HG02763 (cell line): ENCODE results near the gene CRIM1.
A peak's percentile ranks its signal among the peaks of the same experiment; 100 is the strongest.

Source experiments
- ATAC-seq: cut with Tn5 transposase; IDR thresholded peaks from one replicate; pipeline ENCODE4 v1.9.1; 2021; ENCODE audit warnings: mild to moderate bottlenecking, moderate library complexity; ENCODE audit not compliant: unreplicated experiment

The CRIM1 gene

GRCh38 chr2:36393738-36394256 is 38.2 kb downstream of the CRIM1 start:
- ATAC-seq, result no peak

DNA sequence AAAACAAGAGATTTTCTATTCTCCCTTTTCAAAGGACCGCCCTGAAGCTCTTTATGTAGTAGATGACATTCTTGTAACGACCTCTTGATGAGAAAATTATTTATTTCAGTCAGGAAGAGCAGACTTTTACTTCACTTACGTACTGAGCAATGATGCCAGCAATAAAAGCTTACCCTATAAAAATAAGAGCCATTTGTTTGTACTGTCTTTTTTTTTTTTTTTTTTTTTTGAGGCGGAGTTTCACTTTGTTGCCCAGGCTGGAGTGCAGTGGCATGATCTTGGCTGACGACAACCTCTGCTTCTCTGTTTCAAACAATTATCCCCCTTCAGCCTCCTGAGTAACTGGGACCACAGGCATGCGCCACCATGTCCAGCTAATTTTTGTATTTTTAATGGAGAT is 39.2 kb downstream of the CRIM1 start:
- ATAC-seq, result no peak

DNA sequence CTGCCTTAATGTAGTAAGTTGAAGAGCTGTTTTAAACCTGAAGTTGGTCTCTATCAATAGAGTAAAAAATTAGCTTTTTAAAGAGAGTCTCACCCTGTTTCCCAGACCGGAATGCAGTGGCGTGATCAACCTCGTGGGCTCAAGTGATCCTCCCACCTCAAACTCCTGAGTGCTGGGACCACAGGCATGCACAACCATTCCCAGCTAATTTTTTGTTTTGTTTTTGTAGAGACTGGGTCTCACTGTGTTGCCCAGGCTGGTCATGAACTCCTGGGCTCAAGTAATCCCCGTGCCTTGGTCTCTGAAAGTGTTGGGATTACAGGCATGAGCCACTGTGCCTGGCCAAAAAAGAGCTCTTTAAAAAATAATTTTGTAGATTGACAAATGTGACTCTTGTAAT is 40.3 kb downstream of the CRIM1 start:
- no peak for ATAC-seq

DNA sequence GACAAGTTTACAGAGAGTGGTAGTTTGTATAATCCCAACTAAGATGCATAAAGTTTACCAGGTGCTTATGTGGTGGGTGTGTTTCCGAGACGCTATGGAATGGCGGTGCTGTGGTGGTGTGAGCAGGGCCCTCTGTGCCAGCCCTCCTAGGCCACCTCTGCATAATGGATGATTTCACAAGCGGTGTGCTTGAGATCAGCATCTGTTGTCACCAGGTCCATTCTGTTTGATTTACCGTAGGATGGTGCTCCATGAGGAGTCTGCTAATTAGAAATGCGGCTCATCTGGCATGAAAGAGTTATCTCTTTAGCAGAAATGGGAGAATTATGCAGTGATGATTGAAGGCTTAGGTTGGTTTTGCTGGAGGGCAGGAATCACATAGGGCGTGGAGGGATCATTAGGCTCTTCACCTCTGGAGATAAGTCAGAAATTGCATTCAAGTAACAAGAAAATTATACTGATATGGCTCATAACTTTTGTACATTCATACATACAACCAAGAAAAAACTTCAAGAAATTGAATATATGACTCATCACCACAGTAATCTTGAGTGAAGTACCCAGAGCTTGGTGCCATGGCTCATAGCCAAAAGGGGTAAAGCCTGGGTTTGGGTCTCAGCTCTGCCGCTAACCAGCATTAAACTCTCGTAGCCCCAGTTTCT is 41.4 kb downstream of the CRIM1 start:
- ATAC-seq, result no peak

- no peak for ATAC-seq
Observed at GRCh38 chr2:36397728-36398413, 42.3 kb downstream of the CRIM1 start.

DNA sequence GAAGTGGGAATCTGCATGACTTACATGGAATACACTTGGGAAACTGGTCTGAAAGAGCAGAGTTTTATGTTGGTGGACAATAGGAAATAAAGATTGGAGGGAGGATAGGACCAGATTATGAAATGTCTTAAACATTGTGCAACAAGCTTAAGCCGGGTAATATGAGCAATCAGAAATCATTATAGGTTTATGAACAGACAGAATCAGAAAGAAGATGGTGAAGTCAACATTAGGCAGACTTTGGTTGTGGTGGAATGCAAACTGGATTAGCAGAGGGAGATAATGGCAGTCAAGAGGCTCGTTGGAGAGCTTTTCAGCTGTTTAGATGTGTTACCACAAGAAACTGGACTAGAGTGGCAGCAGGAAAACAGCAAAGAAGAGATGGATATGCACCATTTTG is 43.5 kb downstream of the CRIM1 start:
- no peak for ATAC-seq

GRCh38 chr2:36403675-36404230 is 48.2 kb downstream of the CRIM1 start:
- peak; percentile 42 for ATAC-seq

DNA sequence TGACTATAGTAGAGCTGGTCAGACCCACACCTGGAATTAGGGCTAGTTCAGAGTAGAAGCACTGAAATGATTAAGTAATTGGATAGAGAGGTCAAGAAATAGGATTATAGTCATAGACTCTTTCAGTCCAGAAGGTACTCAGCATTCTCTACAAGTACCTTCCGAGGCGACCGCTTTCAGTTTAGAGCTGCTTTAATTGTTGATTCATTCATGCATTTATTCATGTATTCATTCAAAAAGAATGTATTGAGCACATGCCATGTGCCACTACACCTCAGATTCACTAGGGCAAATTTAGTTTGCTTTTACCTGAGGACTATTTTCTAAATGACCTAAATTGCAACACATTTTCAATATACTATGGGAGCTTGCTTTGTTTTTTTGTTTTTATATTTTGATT is 48.7 kb downstream of the CRIM1 start:
- no peak for ATAC-seq

GRCh38 chr2:36404754-36405153 is 49.2 kb downstream of the CRIM1 start:
- ATAC-seq, result peak; percentile 47

- no peak for ATAC-seq
Observed at GRCh38 chr2:36405183-36405582, 49.6 kb downstream of the CRIM1 start.

GRCh38 chr2:36406296-36406695 is 50.7 kb downstream of the CRIM1 start:
- ATAC-seq, result no peak

DNA sequence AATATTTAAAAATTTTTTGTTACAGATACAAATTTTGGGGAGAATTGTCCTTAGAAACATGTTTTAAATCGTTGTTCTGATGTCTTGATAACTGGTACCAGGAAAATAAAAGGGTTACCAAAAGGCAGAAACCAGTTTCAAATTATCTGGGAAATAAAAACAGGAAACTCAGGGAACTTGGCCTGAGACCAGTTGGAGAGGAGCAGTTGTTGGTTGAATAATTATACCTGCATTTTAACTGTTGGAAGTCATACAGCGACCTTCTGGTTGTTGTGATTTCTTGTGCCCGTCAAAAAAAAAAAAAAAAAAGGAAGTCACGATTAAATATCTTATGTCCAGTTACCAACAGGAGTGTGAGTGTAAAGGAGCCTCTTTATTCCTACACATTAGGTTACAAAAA is 51.8 kb downstream of the CRIM1 start:
- no peak for ATAC-seq

- no peak for ATAC-seq
Observed at GRCh38 chr2:36408198-36408703, 52.7 kb downstream of the CRIM1 start.

GRCh38 chr2:36409335-36409734 is 53.8 kb downstream of the CRIM1 start:
- ATAC-seq, result no peak

- ATAC-seq, result no peak
Observed at GRCh38 chr2:36409935-36410334, 54.4 kb downstream of the CRIM1 start.

DNA sequence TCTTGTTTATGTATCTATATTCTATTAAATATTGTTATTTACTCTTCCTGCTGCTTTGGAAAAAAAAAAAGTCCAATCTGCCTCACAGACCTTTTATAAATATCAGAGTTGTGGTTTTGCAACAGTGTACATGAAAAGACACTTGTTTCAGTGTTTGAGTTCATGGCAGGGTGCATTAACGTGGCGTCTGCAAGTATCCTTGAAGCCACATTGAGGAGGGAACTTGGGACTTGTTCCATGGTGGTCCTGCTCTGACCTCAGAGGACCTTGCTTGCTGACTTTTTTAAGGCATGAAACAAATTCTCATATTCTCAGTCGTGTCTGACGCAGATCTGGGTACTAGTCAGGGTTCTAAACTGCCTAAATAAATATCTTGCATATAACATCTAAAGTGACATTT is 55.1 kb downstream of the CRIM1 start:
- ATAC-seq, result no peak

DNA sequence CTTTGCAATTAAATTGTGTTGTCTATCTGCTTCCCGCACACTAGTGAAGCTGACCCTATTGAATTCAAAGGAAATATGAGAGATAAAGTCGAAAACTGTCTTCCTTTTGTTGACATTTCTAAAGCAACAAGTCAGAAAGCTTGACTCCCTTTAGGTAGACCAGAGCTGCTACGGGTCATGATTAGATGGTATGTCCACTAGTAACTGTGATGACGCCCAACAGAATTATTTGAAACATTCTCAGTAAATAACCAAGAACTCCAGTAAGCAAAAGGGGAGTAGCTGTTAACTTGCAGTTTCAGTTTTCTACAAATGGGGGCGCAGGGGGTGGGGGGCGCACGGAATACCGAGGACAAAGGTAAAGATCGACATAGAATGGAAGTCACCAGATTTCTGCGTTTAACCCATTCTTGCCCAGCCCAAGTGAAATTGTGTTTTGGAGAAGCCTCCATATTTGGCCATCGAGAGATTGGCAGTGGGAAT is 56.4 kb downstream of the CRIM1 start:
- no peak for ATAC-seq

GRCh38 chr2:36413218-36413617 is 57.6 kb downstream of the CRIM1 start:
- no peak for ATAC-seq

DNA sequence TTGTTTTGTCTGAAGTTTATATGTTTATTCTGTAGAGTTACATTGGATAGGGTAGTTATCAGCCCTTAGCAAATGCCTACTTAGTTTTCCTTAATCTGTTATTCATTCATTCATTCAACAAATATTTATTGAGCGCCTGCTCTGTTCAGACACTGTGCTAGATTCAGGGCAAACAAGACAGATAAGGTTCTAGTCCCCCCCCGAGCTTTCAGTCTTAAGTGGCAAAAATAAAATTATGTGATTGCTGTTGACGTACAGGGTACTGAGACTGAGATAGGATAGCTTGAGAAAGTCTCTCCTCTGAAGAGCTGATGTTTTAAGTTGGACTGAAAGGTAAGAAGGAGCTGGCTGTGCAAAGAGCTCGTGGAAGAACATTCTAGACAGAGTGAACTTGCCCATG is 58.7 kb downstream of the CRIM1 start:
- no peak for ATAC-seq

DNA sequence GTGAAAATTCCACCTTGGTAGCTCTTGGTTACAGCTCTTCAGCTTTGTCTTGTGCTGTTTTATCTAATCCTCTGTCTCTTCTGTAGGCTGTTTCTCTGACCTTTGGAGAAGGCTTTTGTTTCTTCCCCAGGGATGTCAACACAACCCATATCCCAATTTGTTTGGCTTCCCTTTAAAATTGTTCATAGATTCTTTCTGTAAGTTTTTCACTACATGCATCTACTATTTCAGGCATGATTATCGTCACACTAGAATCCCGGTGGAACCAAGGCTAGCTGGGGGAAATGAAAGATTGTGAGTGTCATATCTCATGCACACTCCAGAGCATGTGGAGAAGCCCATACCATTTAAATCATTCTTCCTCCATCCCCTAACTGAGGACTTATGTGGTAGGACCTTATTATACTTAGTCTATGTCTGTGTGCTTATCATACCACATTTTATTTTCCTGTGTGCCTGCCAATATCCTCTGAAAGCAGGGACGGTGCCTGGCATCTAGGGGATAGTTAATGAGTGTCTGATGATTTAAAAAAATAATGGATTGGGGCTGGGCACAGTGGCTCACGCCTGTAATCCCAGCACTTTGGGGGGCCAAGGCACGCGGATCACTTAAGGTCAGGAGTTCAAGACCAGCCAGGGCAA is 59.9 kb downstream of the CRIM1 start:
- no peak for ATAC-seq

DNA sequence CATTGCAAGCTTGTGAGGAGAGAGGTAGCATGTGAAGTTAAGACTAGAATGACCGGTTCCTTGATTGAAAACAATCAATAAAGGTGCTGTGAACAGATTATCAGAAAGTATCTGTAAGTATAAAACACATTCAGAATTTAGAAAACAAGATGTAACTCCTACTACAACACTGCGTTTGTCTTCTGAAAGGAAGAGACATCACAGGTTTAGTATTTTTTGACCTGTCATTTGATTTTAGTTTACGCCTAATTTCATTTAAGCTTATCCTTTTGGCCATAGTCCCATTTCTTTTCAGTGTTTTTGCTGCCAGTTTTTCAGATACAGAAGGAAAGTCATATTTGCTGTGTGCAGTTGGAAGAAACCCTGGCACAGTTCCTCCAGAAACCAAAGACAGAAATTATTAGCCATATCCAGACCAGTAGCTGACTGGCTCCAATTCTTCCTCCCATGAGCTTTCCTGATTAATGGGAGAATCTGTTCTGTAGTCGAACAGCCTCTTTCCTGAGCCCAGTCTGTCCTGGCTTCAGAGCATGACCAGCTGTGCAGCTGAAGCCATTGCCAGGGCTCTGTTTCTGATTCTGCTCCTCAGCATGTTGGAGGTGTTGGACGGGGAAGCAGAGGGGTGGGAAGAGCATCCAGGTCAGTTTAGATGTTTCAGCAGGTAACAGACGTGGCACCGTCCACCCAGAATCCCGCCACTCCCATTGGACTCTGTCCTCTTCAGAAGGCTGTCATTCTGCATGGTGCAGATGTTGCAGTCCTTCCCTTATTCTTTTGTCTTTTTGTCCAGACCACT is 61.0 kb downstream of the CRIM1 start:
- no peak for ATAC-seq
